TTC549 (cell line): ENCODE data around the gene NMUR1.

Experiments
- FAIRE-seq: peaks from 2 replicates; lab custom pipeline; 2012; peaks lifted over from hg19 to GRCh38; lab: Jason Lieb, UNC

NMUR1 gene

GRCh38 chr2:231483398-231484329 is 46.6 kb downstream of the NMUR1 start:
- no peak for FAIRE-seq

DNA sequence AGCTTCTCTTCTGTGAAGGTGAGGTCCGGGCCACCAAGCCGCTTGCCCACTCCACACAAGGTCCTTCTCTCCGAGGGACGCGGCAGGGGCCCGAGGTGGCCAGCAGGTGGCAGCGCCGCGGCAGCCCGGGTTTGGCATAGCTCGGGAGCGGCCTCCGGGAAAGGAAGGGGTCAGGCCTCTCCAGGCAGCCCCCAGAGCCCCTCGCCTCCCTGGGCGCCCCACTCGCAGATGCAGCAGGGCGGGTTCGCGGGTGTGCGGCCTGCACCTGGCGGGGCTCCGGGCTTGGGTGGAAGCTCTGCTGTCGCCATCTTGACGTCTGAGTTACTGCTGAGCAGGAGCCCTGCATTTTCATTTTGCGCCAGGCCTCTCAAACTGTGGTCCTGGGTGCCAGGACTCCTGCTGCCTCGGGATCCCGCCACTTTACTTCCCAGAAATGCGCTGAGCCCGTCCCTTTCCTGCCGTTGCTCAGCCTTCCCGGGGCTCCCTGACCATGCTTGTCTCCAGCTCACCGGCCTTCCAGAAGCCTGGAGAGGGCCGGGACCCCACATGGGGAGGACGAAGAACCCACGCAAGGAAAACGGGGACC is 47.3 kb downstream of the NMUR1 start:
- no peak for FAIRE-seq

DNA sequence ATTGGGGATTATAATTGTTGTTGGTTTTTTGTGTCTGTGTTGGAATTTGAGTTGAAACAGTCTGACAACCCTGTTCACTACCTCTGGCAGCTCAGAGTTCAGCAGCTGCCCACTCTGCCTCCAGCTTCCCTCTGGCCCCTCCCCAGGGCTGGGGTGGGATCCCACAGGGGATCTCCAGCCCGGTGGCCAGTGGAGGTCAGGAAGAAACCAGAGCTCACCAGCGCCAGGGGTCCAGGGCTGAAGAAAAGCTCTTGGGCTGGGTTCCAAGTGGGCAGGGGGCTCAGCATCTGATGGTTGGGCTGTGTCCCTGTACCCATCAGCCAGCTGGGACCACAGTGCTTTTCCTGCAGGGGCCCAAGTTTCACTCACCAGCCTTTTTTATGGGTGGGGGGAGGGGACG is 49.5 kb downstream of the NMUR1 start:
- FAIRE-seq = no peak

DNA sequence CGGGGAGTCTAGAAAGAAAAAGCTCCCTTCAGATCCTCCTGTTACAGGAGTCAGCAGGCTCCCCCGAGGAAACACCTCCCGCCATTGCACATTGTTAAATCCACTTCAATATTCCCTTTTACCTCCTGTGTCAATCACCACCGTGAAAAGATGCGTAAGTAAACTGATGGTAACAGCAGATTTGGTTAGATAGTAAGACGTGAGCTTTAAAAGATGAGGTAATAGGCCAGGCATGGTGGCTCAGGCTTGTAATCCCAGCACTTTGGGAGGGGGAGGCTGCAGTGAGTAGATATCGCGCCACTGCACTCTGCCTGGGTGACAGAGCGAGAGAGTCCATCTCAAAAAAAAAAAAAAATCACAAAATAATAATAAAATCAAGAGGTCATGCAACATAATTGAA is 50.8 kb downstream of the NMUR1 start:
- no peak for FAIRE-seq

- no peak for FAIRE-seq
These were observed 53.3 kb downstream of the NMUR1 start for GRCh38 chr2:231476920-231477319.

GRCh38 chr2:231475965-231476364 is 54.3 kb downstream of the NMUR1 start:
- FAIRE-seq = no peak
